Fibroblast of pulmonary artery (primary cell): Measurements from ENCODE around the gene ARHGAP24.

Experiments
- DNase-seq: peaks from one replicate; pipeline ENCODE4 v3.0.0-alpha.2; 2010; ENCODE audit warnings: low read depth
- H3K4me3 ChIP-seq: replicated peaks from 2 replicates; pipeline ENCODE4 v1.5.1; 2011; ENCODE audit warnings: low read depth, mild to moderate bottlenecking, control low read depth, low read length, moderate library complexity
- CTCF ChIP-seq: IDR thresholded peaks from 2 replicates; pipeline ENCODE4 v1.5.1; 2011; ENCODE audit warnings: mild to moderate bottlenecking, control low read depth, low read length, inconsistent platforms; ENCODE audit errors: missing control alignments

The ARHGAP24 gene

DNA sequence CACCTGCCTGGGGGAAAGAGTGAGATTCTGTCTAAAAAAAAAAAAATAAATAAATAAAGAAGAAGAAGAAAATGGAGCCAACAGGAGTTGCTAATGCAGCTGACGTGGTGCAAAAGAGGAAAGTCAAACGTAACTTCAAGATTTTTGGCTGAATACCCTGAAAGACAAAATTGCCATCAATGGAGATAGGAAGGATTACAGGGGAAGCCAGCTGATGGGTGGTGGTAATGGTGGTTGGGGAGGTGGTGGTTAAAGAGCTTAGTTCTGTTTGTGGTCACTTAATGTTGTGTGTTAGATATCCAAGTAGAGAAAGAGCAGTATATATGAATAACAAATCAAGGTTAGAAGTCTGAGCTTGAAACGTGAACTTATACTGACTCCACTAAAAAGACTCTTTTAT, 225.4 kb downstream of the ARHGAP24 start:
- no peak for DNase-seq
- TF ChIP-seq CTCF = no peak
- no peak overlapping the region for H3K4me3 ChIP-seq

DNA sequence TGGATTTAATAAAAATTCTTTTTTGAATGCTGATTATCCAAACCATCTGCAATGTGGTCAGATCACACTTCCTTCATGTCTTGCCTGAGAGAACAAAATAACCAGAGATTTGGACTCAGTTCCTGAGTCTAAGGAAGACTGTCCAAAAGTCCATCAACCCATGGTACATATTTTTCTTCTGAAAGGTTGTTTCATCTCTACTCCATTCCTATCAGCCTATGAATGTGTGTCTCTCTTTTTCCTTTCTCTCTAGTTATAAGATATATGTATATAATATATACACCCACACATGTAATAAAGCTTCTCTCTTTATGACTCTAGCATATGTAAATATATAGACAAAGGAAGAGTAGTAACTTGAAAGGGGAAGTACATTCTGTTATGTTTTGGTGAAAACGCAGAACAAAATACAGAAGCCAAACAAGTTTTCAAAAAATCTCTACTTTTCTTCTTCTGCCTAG, 226.9 kb downstream of the ARHGAP24 start:
- no peak for DNase-seq
- no peak for TF ChIP-seq CTCF
- no peak overlapping the region for H3K4me3 ChIP-seq

DNA sequence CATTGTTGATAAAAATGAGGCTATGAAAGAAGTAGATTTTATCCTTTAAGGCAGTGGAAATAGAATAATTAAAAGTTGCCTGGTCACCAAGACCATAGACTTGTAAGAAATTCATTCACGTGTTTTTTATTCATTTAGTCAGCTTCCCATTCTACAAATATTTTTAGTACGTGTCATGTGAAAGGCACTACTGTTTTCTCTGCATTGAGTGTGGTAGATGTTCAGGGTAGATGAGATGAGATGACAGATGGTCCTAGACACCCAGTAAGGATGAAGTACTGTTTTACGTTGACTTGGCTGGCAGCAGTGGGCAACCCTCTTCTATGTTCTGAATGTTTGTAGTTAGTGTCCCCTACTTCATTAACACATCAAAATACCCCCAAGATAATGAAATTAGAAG, 228.1 kb downstream of the ARHGAP24 start:
- TF ChIP-seq CTCF = no peak
- no peak for DNase-seq
- no peak overlapping the region for H3K4me3 ChIP-seq

- no peak for TF ChIP-seq CTCF
- no peak for DNase-seq
- H3K4me3 ChIP-seq = no peak overlapping the region
Observed at GRCh38 chr4:85707611-85708010, 232.7 kb downstream of the ARHGAP24 start.

- TF ChIP-seq CTCF = no peak
- DNase-seq = no peak
Observed at GRCh38 chr4:85708468-85708867, 233.5 kb downstream of the ARHGAP24 start.

DNA sequence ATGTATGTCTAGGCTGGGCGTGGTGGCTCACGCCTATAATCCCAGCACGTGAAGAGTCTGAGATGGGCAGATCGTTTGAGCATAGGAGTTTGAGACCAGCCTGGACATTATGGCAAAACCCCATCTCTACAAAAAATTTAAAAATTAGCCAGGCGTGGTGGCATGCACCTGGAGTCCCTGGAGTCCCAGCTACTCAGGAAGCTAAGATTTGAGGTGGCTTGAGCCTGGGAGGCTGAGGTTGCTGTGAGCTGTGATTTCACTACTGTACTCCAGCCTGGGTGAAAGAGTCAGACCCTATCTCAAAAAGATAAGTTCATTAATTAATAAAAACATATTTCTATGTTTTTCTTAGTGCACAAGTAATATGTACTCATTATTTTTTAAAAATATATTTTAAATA, 238.1 kb downstream of the ARHGAP24 start:
- no peak for TF ChIP-seq CTCF
- no peak overlapping the region for H3K4me3 ChIP-seq
- DNase-seq = no peak

More at GRCh38 chr4:85708468-85708867, 233.5 kb downstream of the ARHGAP24 start:
- no peak overlapping the region for H3K4me3 ChIP-seq

DNA sequence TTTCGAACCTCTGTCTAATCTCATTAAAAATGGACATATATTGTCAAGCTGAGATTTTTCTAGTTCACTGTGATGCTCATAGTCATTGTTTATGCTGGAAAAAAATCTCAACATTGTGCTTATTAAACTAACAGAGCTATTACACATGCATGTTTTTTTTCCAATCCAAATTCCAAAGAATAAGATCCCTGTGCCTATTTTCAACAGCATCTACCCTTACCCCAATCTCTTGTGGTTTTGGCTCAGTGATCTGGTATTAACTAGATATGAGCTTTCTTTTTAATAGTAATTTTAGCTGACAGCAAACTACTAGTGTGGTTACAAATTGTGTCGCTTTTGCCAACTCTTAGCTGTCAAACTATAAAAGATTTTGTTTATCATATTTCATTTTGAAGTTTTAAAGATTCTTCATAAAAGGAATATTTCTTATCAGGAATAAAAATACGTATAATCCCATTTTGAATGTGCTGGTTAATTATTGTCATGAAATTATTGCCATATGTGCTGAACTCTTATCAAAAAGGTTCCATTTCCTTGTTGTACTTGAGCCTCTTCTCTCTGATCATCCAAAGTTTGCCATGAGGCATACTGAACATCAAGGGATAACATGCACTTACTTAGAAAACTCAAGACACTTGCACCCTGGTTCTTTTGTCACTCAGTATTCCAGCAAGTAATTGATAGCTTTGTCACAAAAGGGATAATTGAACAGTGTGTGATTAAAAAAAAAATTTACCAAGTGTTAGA, 241.2 kb downstream of the ARHGAP24 start:
- DNase-seq = no peak
- no peak for TF ChIP-seq CTCF
- H3K4me3 ChIP-seq = no peak overlapping the region
